Putamen (tissue), 1 donor: ENCODE data around the gene FAM193A.
A peak's percentile ranks its signal among the peaks of the same experiment; 100 is the strongest.
"Not testable (repeated sequence)": the region's sequence is repeated elsewhere in the genome, so short reads cannot be mapped to it uniquely, and the experiment has no call there.

Experiments
- DNase-seq: peaks from one replicate; pipeline ENCODE4 v3.0.0-alpha.2; 2016; ENCODE audit warnings: low spot score

The FAM193A gene

GRCh38 chr4:2750719-2751605, 214.5 kb downstream of the FAM193A start:
- DNase-seq: no peak

DNA sequence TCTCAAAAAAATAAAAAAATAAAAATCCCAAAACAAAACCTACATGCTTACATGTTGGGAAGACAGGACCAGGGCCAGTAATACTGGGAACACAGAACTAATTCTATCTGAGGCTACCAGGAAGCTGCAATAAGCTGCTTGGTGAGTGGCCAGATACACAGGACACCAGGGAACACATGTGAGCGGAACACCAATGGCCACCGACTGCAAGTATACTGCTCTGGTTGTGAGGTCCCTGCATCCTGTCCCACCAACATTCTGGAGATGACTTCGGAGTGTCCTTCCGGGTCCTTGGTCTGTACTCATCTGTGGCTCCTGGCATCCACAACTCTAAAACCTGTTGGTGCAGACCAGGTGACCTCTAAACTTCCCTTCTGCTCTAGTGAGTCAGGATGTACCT, 217.0 kb downstream of the FAM193A start:
- no peak for DNase-seq

- DNase-seq: no peak
These were observed 218.7 kb downstream of the FAM193A start for GRCh38 chr4:2754848-2755819.

DNA sequence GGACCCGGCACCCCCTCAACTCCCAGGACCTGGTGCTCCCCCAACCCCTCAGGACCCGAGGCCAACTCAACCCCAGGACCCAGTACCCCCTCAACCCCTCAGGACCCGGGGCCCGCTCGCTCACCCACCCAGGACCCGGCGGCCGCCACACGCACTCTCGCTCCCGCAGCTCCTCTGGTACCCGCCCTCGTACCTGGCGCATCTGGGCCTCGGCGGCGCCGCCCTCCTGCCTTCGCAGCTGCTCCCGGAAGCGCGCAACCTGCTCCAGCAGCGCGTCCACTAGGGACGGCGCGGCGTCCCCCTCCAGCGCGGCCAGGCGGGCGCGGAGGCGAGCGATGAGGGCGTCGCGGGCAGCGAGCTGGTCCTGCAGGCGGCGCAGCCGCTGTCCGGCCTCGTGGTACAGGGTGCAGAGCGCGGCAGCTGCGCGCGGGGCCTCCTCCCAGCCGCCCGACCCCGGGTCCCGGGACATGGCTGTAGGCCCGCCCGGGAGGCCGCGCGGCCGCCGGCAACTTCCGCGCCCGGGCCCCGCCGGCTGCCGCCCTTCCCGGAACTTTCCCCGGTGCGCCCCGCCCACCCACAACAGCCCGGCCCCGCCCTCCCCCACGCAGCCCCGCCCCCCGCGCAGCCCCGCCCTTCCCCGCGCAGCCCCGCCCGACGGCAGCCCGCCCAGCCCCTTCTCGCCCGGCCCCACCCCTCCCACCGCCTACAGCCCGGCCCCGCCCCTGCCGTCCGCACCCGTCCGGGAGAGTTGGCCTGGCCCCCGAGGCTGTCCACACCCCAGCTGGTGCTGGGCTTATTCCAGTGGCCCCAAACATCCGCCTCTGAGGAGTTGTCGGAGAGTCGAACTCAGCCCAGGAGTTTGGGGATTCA, 219.6 kb downstream of the FAM193A start, which contains the start of gene TNIP2:
Gene TNIP2, minus strand, starts transcription at position 516 of the 870 bp plus-strand sequence. Its CDS starts 47 bp downstream, at position 469.
- peak; percentile 69 for DNase-seq

DNA sequence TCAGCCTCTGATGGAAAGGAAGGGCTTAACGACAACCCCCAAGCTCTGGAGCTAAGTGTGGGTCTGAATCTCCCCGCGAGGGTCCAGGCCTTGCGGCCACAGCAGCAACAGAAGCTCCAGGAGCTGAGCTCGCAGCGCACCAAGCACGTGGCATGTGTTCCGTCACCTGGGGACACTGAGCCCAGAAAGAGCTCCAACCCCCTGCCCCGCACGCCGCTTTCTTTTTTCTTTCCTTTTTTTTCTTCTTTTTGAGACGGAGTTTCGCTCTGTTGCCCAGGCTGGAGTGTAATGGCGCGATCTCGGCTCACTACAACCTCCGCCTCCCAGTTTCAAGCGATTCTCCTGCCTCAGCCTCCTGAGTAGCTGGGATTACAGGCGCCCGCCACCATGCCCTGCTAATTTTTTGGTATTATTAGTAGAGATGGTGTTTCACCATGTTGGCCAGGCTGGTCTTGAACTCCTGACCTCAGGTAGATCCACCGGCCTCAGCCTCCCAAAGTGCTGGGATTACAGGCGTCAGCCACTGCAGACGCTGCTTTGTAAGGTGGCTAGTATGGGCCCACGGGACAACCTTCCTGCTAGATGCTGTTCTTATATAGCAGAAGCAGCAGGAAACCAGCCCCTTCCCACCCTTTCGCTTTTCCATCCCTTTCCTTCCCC, 220.4 kb downstream of the FAM193A start:
- no peak for DNase-seq

DNA sequence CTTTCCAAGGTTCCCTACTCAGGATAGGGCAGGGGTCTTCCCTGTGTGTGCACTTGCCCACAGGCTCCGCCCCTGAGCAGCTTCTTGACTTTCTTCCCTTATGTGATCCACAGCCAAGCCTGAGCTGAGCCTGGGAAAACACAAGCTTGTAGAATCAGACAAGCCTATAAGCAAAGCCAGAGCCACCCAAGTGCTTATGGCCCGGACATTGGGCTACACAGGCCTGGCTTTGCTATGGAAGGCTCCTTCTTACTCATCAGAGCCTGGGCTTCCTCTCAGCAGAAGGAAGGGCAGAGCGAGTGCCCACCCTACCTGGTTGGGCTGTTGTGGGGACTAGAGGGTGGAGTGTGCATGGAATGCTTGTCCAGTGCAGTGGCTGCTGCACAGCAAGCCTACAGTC, 221.0 kb downstream of the FAM193A start:
- DNase-seq: no peak

DNA sequence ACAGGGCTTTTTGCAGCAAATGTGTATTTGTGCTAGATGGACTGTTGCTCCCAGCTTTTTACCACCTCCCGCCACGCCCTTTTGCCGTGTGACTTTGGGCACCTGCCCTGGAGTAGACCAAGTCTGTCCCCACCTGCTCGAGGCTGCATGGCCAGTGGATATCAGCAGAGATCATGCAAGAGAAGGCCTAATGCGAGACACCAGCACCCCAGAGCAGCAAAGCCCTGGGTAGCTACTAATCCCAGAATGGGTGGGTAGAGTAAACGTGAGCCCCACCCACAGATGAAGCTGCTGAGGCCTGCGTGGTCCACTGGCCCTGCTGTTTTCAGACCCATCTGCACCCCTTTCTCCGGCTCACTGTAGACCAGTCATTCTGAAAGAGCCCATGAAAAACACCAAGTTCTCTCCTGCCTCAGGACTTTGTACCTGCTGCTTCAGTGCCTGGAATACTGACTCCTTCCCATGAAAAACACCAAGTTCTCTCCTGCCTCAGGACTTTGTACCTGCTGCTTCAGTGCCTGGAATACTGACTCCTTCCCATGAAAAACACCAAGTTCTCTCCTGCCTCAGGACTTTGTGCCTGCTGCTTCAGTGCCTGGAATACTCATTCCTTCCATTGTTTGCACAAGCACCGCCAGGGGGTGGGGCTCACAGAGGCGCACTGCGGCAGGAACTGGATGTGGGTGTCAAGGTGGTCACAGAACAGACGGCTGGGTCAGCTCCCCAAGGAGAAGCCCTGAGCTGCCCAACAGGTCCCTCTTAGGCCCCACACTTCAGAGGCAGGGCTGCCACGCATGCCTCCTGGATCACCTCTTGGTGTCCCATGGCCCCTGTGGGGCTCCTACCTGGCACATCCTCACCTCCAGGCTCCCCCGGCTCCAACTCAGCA, 224.8 kb downstream of the FAM193A start:
- no peak for DNase-seq

DNA sequence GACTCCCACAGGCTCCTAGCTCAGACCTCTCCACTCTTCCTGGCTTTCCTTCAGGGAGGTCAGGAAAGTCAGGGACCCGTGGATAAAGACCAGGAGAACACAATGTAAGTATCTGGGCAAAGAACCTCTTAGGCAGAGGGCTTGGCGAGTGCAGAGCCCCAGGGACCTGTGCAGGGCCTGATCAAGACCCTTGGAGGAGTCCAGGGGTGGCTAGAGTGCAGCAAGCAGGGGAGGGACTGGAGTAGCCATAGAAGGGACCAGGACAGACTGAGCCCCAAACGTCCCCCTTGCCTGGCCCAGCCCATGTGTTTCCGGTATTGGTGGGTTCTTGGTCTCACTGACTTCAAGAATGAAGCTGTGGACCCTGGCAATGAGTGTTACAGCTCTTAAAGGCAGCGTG, 225.6 kb downstream of the FAM193A start:
- no peak for DNase-seq

GRCh38 chr4:2762486-2763370, 226.3 kb downstream of the FAM193A start:
- DNase-seq: not testable (repeated sequence)

DNA sequence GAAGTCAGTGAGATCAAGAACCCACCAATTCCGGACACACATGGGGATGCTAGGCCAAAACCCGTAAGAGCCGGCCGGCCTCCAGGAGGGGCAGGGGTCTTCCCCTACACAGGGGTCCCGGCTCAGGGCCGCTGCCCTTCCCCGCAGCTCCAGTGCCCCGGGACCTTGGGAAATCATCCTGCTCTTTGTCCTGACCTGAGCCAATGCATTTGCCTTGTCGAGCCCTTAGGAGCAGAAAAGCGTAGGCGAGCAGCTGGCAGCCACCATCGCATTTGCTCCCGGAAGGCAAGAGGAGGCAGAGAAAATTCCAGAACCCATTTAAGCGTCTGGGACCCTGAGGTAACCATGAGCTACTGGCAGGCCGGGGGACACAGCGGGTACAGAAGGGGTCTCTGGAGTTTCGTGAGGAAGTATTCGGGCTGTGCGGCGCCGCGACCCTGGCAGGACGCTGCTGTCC, 227.1 kb downstream of the FAM193A start:
- DNase-seq: no peak

- no peak for DNase-seq
These were observed 229.5 kb downstream of the FAM193A start for GRCh38 chr4:2765832-2766526.

GRCh38 chr4:2767046-2767704, 230.7 kb downstream of the FAM193A start:
- no peak for DNase-seq

DNA sequence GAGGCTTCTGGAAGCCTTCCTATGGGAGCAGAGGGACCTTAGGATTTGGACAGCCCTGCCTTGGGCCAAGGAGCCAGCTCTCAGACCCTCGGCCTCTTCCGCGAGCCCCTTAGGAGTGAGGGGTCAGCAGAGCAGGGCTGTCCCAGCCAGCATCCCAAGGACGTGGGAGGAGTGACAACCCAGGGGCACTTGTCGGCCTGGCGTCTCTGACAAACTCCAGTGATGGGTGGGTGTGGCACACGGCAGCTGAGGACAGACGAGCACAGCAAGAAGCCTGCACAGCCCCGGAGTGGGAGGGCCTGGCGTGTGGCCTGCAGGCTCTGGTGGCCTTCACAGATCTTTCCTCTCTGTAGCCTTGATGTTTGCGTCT, 231.2 kb downstream of the FAM193A start:
- DNase-seq: no peak

DNA sequence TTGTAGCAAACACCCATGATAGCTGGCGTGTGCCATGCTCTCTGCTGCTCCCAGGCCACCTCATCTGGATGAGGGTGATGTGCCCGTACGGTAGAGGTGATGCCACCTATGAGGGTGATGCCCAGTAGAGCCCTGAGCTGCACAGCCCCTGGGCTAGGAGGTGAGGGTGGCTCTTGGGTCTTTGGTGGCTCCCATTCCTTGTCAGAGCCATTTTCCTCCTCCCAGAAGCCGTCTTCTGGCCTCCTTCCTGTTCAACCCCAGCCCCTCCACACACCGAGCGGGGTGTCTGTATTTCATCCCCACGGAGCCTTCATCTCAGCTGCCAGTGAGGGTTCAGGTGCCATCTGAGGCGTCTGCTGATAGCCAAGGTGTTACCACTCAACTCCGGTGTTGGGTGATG, 231.7 kb downstream of the FAM193A start:
- DNase-seq: no peak

GRCh38 chr4:2768921-2769336, 232.5 kb downstream of the FAM193A start:
- no peak for DNase-seq

GRCh38 chr4:2771264-2771663, 234.8 kb downstream of the FAM193A start:
- DNase-seq: no peak

DNA sequence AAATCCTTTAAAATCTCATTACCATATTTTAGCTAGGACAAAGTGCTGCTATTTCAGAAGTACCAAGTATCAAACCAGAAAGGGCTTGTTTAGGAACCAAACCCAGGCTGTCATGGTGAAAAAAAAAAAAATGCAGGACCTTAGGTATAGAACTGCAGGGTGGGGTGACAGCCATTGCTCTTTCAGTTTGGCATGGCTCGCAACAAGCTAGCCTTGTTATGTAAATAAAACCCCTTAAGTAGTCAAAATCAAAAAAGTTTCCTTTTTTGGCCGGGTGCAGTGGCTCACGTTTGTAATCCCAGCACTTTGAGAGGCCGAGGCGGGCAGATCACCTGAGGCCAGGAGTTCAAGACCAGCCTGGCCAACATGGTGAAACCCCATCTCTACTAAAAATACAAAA, 244.2 kb downstream of the FAM193A start:
- not testable (repeated sequence) for DNase-seq

DNA sequence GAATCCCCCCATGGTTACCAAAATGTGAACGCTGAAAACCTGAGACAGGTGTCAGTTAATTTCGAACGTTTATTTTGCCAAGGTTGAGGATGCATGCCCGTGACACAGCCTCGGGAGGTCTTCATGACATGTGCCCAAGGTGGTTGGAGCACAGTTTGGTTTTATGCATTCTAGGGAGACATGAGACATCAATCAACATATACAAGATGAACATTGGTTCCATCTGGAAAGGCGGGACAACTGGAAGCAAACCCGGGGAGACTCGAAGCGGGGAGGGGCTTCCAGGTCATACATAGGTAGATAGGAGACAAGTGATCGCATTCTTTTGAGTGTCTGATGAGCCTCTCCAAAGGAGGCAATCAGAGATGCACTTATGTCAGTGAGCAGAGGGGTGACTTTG, 245.5 kb downstream of the FAM193A start:
- no peak for DNase-seq
